GM19099 (cell line): ENCODE data around the gene FBN1.

ENCODE experiments used
- POLR2A ChIP-seq: IDR thresholded peaks from 3 replicates; pipeline ENCODE4 v1.6.1; 2011; ENCODE audit warnings: low read depth; ENCODE audit not compliant: insufficient read length; ENCODE audit errors: extremely low read depth

The FBN1 gene

GRCh38 chr15:48616216-48616615, 29.3 kb downstream of the FBN1 start:
- no peak for TF ChIP-seq POLR2A

- TF ChIP-seq POLR2A: no peak
These were observed 31.5 kb downstream of the FBN1 start for GRCh38 chr15:48614051-48614450.

GRCh38 chr15:48609486-48609885, 36.0 kb downstream of the FBN1 start:
- TF ChIP-seq POLR2A: no peak

- no peak for TF ChIP-seq POLR2A
These were observed 37.7 kb downstream of the FBN1 start for GRCh38 chr15:48607846-48608245.

GRCh38 chr15:48604567-48604966, 40.9 kb downstream of the FBN1 start:
- no peak for TF ChIP-seq POLR2A

GRCh38 chr15:48603922-48604321, 41.6 kb downstream of the FBN1 start:
- TF ChIP-seq POLR2A: no peak

GRCh38 chr15:48603123-48603500, 42.4 kb downstream of the FBN1 start:
- TF ChIP-seq POLR2A: no peak

GRCh38 chr15:48602358-48603122, 43.0 kb downstream of the FBN1 start:
- no peak for TF ChIP-seq POLR2A

- TF ChIP-seq POLR2A: no peak
These were observed 44.4 kb downstream of the FBN1 start for GRCh38 chr15:48601095-48601494.

- no peak for TF ChIP-seq POLR2A
These were observed 48.7 kb downstream of the FBN1 start for GRCh38 chr15:48596841-48597240.

GRCh38 chr15:48596415-48596814, 49.1 kb downstream of the FBN1 start:
- TF ChIP-seq POLR2A: peak; percentile 3

- peak; percentile 3 for TF ChIP-seq POLR2A
These were observed 49.5 kb downstream of the FBN1 start for GRCh38 chr15:48595981-48596380.

GRCh38 chr15:48592933-48593332, 52.6 kb downstream of the FBN1 start:
- TF ChIP-seq POLR2A: no peak

GRCh38 chr15:48592221-48592731, 53.2 kb downstream of the FBN1 start:
- no peak for TF ChIP-seq POLR2A

- no peak for TF ChIP-seq POLR2A
These were observed 54.8 kb downstream of the FBN1 start for GRCh38 chr15:48590723-48591122.

GRCh38 chr15:48584812-48585563, 60.5 kb downstream of the FBN1 start:
- no peak for TF ChIP-seq POLR2A
